ENCODE measurements around the gene HDHD2. TPM values are rescaled to one million over a fixed set of nuclear protein-coding genes. Genes with fewer than 3 reads are reported as not detected.

Gene HDHD2
- total RNA-seq, 1 donor from 2014 or later: 42.7 TPM

DNA sequence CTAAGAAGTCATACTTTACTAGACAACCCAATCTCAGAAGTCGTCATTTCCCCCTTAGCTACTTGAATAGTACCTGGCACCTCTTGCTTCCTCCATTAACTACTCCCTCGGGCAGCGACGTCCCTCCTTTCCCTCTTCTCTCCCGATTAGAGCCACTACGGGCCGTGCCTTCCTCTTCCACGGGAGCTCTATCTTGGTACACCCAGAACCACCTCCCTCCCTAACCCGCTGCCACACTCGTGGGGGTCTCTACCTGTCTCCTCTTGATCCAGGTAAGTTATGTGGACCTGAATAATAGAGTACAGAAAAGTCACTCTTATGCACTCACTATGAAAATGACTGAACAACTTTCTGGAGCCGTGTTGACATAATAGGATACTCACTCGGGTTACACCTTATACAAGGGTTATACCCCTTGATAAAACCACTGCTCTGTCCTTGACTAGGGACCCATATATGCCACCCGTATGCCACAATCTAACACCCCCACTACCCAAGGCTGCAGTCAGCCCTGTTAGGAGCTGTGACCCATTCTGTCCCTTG is 595 bp upstream of the HDHD2 start:
- intact Hi-C loops (cut with DNase I): loop anchor here (5.0 kb wide), 1 partner anchor 976 kb away; no protein-coding TSS in a partner anchor
- ATAC-seq (peak; percentile 18), DNase-seq (ENCODE audit: low spot score) (no peak)

DNA sequence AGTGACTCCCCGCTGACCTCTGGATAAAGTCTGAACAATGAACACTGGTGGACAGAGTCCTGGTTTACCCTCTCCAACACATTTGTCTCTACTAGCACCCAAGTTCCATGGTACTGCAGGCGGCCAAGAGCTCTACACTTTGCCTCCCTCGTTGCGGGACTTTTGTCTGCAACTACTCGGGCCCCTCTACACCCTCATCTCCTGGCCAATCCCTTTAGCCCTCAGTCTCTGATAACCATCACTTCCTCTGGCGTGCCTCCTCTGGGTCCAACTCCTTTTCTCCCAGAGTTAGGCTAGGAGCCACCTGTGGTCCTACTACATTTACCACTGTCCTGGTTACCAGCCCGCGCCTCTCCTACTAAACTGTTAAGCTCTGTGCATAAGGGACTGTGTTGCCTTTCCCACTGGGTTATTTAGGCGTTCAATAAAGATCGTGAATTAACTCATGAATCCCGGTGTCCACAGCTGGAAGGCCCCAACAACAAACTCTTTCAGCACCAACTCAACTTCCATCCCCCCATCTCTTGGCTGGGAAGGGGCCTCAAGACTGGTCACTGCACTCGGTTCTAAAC is 757 bp downstream of the HDHD2 start:
- intact Hi-C loops (cut with DNase I): loop anchor here (5.0 kb wide), 1 partner anchor 978 kb away; no protein-coding TSS in a partner anchor
- ATAC-seq: peak; percentile 14
- no peak for DNase-seq (ENCODE audit: low spot score)

DNA sequence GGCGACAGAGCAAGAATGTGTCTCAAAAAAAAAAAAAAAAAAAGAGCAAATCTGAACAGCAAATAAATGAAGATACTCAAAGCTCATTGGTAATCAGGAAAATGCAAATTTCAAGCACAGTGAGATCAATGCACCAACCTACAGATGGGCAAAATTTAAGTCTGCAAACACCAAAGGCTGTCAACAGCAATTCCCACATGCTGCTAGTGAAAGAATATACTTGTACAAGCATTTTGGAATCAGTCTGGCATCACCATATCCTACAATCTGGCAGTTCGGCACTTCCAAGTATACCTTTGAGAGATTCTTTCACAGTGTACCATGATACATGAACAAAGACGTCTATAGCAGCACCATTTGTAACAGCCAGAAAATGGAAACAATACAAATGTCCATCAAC is 4.1 kb downstream of the HDHD2 start:
- intact Hi-C loops (cut with DNase I): no loop called here
- DNase-seq (ENCODE audit: low spot score): no peak
- ATAC-seq: no peak

DNA sequence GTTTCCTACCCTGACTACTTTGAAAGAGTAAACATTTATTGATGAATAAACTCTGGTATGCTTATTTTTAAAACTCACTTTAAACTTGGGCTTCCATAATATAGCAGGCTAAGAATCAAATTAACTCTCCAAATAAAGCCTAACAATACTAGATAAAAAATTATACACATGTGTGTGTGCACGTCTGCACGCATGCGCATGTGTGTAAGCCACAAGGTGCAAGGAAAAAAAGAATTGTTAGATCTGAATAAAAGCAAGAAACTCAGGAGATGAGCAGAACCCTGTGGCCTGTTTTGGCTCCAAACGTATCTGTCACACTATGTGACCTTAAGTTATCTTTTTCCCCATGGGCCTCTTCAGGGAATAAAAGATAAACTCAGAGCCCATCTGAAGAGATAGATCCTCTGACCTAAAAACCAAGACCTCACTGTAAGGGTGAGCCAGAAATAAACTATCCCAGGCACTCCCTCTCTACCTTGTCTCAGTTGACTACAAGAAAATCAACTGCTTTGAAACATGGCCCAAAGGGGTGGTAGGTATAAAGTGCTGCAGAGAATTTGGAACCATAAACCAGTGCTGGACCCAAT is 6.3 kb downstream of the HDHD2 start:
- intact Hi-C loops (cut with DNase I): no loop called here
- ATAC-seq (no peak), DNase-seq (ENCODE audit: low spot score) (no peak)

DNA sequence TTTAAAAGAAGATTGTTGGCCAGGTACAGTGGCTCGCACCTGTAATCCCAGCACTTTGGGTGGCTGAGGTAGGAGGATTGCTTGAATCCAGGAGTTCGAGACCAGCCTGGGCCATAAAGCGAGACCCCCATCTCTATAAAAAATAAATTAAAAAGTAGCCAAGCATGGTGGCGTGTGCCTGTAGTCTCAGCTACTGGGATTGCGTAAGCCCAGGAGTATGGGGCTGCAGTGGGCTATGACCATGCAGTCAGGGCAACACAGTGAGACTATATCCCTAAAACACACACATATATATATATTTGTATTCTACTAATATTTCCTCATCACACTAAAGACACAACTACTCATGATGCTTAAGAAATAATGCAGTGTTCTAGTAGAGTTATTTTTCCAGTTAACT is 7.1 kb downstream of the HDHD2 start:
- intact Hi-C loops (cut with DNase I): no loop called here
- no peak for ATAC-seq
- DNase-seq (ENCODE audit: low spot score): no peak

DNA sequence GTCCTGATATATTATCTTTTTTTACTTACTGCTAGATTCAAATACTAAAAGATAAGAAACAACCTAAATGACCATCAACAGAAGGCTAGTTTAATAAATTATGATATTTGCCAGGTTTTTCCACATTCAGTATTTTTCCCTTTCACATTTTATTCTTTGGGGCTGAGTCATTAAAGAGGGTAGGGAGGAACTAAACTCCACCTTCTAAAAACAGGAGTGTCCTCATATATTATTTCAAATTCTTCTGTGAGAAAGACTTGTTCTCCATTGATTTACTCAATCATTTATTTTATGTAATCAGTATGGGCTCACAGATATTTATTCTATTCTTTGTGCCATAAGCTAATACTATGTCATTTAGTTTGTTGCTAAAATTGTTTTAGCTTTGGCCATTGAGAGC is 9.0 kb downstream of the HDHD2 start:
- ATAC-seq: no peak
- intact Hi-C loops (cut with DNase I): no loop called here
- DNase-seq (ENCODE audit: low spot score): no peak

DNA sequence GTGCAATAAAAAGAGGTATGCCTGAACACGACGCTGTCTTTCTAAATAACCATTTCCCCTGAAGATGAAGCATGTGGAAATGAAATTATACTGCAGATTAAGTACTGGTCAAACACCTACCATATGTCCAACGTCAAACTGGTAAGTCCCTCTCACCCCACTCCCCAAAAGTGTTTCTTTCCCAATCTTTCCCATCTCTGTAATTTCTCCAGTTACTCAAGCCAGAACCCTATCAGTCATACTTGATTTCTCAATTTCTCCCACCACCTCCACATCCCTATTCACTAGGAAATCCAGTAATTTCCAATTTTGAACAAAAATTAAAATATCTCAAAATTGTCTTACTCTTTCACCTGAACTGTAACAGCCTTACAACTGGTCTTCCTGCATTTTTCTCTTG is 29.2 kb downstream of the HDHD2 start:
- no peak for DNase-seq (ENCODE audit: low spot score)
- intact Hi-C loops (cut with DNase I): no loop called here
- no peak for ATAC-seq

DNA sequence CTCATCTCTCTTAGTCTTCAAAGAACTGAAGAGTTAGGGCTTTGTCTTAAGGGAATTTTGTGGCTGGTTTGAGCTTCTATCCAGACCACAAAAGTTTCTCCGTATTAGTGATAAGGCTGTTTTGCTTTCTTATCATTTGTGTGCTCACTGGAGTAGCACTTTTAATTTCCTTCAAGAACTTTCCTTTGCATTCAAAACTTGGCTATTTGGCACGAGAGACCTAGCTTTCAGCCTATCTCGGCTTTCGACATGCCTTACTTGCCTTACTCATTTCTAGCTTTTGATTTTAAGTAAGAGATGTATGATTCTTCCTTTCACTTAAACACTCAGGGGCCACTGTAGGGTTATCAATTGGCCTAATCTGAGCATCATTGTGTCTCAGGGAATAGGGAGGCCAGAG is 29.9 kb downstream of the HDHD2 start:
- DNase-seq (ENCODE audit: low spot score) (no peak), ATAC-seq (no peak)
- intact Hi-C loops (cut with DNase I): no loop called here

DNA sequence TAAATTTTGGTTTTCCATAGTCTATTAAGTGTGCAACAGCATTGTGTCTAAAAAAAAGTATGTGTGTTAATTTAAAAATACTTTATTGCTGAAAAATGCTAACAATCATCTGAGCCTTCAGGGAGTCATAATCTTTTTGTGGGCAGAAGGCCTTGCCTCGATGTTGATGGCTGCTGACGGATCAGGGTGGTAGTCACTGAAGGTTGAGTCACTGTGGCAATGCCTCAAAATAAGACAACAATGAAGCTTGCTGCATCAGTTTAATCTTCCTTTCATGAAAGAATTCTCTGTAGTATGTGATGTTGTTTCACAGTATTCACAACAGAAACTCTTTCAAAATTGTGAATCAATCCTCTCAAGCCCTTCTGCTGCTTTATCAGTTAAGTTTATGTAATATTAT is 31.3 kb downstream of the HDHD2 start:
- DNase-seq (ENCODE audit: low spot score) (no peak), ATAC-seq (no peak)
- intact Hi-C loops (cut with DNase I): no loop called here

DNA sequence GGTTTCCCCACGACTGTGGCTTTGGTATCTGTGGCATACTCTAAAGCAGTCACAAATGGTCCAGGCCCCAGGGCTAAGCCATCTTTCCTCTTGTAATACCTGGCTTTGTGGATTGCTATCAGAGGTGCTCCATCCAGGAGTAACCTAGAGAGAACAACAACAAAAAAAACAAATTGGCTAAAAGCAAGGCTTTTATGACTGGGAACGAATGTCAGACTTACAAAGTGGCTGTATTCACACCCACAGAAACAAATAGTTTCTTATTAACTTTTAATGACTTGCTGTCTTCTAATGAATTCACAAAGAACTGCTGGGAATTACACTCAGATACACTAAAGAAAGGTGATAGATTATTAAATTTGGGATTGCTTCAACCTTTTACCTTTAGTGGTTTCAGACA is 35.1 kb downstream of the HDHD2 start:
- DNase-seq (ENCODE audit: low spot score) (no peak), ATAC-seq (no peak)
- intact Hi-C loops (cut with DNase I): no loop called here

DNA sequence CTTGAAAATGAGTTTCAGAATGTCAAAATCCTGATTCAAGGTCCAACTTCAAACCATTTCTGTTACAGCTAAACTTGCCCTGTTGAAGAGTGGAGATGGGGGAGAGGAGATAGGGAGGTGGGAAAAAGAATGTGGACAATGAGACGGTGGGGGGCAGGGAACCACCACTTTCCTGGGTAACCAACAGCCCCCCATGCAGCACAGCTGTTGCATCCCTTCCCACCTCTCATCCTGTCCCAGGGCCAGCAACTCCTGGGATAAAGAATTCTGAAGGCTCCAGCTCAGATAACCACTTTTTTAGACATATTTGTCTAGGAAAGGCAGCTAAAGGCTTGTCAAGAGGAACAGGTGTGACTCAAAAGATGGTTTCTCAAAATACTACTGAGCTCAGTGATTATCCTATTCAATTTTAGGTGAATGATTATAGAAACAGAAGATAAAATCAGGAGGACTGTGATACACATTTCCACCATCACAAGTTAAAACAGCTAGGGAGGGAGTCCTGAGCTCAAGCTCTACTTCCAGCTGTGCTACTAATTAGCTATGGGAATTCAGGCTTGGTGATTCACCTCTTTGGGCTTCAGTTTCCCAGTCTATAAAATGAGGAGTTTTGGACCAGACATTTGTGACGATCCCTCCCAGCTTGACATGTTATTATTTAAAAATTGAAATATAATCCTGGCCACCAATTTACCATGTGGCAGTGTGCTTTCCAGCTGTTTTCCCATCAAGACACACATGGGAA is 36.3 kb downstream of the HDHD2 start:
- intact Hi-C loops (cut with DNase I): no loop called here
- ATAC-seq: no peak
- DNase-seq (ENCODE audit: low spot score): no peak

DNA sequence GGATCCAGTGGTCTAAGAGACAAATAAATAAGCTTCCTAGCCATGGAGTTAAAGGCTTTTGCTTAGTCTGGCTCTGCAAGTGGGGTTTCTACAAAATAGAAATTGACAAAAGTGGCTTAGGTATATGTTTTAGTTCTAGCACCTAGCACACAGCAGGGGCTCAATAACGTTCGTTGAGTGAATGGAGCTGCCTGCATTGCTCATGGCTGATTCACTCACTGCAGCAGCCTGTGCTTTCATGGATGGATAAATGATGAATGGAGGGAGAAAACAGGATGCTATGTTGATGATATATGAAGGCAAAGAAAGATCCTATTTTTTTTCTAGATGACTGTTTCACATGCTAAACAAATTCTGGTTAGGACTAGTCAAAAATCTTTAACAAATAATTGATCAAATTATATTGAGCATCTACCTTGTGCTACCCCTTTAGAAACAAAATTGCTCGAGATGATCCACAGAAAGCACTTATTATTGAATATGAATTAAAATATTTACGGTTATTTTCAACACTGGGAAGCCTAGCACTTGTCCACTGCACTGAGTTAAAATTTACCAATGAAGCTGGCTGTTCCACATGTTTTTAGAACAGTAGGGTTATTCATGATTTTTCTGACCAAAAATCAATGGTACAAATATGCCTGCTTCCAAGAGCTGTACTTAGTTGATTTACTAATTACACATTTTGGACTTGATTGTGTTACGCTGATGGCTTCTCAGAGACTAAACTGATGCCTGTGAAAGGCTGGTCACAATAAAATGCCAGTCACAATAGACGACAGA is 39.6 kb downstream of the HDHD2 start:
- intact Hi-C loops (cut with DNase I): no loop called here
- ATAC-seq (no peak), DNase-seq (ENCODE audit: low spot score) (no peak)

DNA sequence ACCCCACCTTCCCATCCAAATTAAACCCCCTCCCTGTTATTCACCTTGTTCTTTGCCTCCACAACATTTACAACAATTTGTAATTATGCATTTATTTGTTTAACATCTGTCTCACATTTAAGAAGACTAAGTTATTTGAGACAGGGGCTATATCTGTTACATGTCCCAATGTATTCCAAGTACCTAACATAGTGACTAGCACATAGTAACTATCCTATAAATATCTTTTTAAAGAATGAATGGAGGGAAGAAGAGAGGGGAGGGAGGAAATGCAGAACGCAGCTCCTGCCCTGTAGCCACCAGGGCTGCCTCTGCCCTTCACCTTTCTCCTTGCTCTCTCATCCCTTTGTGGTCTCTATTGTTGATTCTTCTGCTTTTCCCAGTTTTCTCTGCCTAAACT is 40.6 kb downstream of the HDHD2 start:
- intact Hi-C loops (cut with DNase I): no loop called here
- DNase-seq (ENCODE audit: low spot score) (no peak), ATAC-seq (no peak)

DNA sequence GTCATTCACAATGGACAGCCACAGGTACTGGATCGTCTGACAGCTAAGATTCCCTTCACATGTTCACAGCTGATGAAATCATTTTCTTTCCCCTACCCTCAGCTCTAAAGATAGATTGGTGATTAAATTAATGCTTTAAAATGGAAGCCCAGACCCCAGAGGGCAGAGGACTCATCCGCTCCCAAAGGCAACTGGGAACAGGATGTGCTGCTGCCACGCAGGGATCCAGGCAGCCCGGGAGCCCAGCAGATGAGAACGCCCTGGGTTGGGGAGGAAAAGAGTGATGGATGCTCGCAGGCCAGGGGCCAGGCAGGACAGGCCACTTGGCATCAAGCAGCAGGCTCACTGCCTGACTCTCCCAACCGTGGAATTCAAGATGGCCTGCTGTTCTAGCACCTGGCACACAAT is 41.3 kb downstream of the HDHD2 start:
- no peak for DNase-seq (ENCODE audit: low spot score)
- ATAC-seq: no peak
- intact Hi-C loops (cut with DNase I): no loop called here

DNA sequence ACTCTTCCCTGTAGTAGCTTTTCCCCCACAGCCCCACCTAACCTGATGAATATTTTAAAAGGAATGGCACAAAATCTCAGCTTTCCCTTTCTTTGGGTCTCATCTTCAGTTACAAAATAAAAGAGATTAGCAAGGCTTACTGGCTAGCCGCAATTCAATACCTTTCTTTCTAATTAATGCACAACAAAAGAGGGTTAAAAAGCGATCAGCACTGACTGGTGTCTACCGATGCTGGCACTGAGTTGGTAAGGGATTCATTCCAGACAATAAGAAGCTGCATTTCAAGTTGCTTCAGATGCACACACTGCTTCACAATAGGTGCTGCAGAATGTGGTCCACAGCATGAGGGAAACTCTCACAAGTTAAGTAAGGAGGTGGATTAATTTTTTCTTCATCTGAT is 41.9 kb downstream of the HDHD2 start:
- ATAC-seq: no peak
- no peak for DNase-seq (ENCODE audit: low spot score)
- intact Hi-C loops (cut with DNase I): no loop called here

DNA sequence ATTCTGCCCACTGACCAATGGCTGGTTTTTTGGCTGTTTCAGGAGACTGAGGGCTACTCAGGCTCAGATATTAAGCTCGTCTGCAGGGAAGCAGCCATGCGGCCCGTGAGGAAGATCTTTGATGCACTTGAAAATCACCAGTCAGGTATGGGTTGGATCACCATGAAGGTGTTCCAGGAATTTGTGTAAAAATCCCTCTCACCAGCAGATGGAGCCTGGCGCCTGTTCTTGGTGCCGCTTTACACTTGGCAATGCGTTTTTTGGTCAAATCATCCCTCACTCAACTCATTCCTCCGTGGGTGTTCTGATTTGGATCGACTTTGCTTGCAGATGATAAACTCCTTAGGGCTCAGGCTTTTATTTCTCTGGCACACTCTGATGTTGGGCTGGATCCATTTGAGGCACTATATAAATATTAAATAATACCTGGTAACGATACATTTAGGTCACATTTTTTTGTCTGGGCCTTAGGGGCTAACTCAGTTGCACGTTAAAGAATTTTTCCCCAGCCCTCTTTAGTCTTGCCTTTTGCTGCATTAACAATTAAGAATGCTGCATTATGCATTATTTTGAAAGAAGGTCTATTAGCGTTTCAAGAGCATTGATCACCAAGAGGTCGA is 50.0 kb downstream of the HDHD2 start:
- intact Hi-C loops (cut with DNase I): no loop called here
- DNase-seq (ENCODE audit: low spot score): peak; percentile 66
- ATAC-seq: peak; percentile 65

DNA sequence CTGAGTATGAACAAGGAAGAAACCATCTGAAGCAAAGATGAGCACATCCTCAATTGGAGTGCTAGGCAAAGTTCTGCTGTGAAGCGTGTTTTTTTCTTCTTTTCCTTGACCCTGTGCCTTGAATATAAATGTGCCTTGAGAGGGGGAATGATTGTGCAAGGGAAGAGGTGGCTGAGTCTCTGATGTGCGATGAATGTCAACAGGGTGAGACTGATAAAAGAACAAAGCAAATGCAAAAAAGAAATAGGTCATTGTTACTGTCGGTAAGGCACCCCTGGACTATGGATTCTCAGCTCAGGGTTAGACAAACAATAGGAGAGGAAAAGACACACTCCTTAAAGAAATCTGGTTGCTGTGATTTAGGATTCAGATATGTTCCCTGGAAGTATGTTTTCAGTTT is 54.5 kb downstream of the HDHD2 start:
- intact Hi-C loops (cut with DNase I): no loop called here
- no peak for ATAC-seq
- DNase-seq (ENCODE audit: low spot score): no peak

DNA sequence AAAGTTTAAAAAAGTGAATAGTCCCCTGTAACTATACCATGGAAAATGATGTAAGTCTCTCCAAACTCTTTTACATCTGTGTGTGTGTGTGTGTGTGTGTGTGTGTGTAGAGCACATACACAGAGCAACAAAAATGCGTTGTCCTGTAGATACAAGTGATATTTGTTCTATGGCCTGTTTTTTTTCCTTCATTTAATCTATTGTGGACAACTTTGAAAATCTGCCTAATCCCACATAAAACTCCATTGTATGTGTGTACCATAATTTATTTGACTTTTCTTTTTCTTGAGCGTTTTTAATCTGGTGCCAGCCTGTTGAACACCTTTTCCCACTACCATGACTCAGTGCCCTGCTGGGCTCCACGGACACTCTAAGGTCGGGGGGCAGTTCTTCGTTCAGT is 62.6 kb downstream of the HDHD2 start:
- no peak for ATAC-seq
- intact Hi-C loops (cut with DNase I): no loop called here
- DNase-seq (ENCODE audit: low spot score): no peak

DNA sequence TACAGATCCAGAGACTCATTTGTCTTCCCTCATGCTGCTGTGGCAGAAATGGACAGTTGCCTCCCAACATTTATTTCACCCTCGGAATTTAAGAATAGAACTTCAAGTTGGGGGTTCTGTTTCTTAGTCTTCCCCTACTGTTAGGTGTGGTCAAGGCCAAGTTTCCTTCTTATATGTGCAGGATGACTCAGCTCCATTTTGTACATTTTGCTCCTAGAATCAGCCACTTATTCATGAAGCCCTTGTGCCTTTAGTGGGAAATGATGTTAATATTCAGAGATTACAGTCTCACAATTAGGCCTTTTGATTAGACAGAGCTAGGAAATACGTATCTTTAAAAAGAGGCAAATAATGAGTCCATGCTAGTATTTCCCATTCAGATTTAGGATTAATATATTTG is 68.7 kb downstream of the HDHD2 start:
- ATAC-seq (no peak), DNase-seq (ENCODE audit: low spot score) (no peak)
- intact Hi-C loops (cut with DNase I): no loop called here

All from sciatic nerve (tissue), 2 donors.